Fibroblast of mammary gland (primary cell): ENCODE measurements around the gene PDIA3.

Source experiments
- DNase-seq: peaks from one replicate; pipeline ENCODE4 v3.0.0-alpha.2; 2010; ENCODE audit warnings: low read depth
- H3K4me3 ChIP-seq: 2 replicates; pipeline ENCODE4 v1.5.1; 2011; ENCODE audit warnings: low read depth, mild to moderate bottlenecking, low read length, moderate library complexity; ENCODE audit not compliant: control insufficient read depth
- CTCF ChIP-seq: conservative IDR thresholded peaks from 2 replicates; pipeline ENCODE4 v1.5.1; 2011; ENCODE audit warnings: low read depth, low read length, inconsistent platforms; ENCODE audit not compliant: control insufficient read depth, insufficient read depth

Gene PDIA3

GRCh38 chr15:43748376-43748775 lies 2.1 kb downstream of the PDIA3 start:
- TF ChIP-seq CTCF = no peak
- peak overlapping the region; percentile 73 for H3K4me3 ChIP-seq
- peak; percentile 66 for DNase-seq

- no peak for TF ChIP-seq CTCF
- peak; percentile 29 for DNase-seq
- H3K4me3 ChIP-seq = peak overlapping the region; percentile 16
Measured at GRCh38 chr15:43749690-43750345, 3.6 kb downstream of the PDIA3 start.

DNA sequence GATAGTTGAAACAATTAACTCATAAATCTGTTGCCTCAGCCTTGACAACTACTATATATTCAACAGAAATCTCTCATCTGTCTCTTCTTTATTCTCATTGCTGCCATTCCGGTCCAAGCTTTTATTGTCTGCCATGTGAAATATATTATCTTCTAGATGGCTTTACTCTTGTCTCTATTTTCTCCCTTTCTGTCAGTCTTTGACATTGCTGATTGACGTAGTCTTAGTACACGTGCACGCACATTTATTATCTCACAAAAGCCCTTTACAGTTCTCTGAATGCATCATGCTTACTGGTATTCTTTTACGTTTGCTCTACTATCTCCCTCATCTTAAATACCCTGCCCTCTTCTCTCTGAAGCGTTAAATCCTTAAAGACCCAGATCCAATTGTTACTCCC lies 5.6 kb downstream of the PDIA3 start:
- no peak overlapping the region for H3K4me3 ChIP-seq
- no peak for DNase-seq
- no peak for TF ChIP-seq CTCF

DNA sequence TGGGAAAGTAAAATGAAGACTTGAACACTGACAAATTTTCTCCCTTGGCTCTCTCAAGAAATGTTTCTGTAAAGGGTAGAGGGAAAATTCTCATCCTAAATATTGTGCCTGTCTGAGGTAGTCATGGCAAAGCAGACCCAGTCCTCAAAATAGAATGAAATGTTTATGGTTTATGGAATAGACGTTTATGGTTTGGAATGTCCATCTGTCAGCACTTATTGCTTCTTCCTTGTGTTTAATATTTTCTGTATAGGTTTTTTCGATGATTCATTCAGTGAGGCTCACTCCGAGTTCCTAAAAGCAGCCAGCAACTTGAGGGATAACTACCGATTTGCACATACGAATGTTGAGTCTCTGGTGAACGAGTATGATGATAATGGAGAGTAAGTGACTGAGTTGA lies 16.6 kb downstream of the PDIA3 start:
- TF ChIP-seq CTCF = no peak
- no peak overlapping the region for H3K4me3 ChIP-seq
- DNase-seq = peak; percentile 17

DNA sequence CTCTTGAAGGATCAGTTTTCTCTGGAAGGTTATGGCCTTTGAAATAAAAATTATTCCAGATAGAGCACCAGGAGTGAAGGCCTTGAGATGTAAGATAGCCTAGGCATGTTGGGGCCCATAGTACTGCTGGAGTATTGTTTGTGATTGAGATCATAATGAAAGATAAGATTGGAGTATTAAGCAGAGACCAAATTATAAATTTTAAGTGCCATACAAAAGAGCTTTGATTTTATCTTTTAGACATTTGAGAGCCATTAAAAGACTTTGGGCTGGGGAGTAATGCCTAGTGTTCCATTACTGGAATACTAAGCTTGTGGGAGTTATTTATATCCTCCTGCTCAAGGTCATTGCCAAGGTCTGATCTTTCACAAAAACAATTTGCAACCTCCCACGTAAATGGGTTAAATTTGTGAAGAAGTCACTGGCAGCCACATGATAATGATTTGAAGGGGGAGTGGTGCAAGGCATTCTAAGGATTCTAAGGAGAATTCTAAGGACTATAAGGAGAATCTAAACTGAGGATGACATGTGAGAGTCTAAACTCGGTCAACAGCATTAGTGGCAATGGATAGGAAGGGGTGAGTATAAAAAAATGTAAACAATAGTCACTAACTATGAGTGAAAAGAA lies 17.7 kb downstream of the PDIA3 start:
- TF ChIP-seq CTCF = no peak
- no peak overlapping the region for H3K4me3 ChIP-seq
- DNase-seq = peak; percentile 29

- DNase-seq = peak; percentile 68
- TF ChIP-seq CTCF = peak; percentile 91
- no peak overlapping the region for H3K4me3 ChIP-seq
Measured at GRCh38 chr15:43769584-43770228, 23.5 kb downstream of the PDIA3 start.
